ENCODE measurements around the gene RPRD1A. TPM values are rescaled to one million over a fixed set of nuclear protein-coding genes. Genes with fewer than 3 reads are reported as not detected.

Gene RPRD1A
- total and polyA plus RNA-seq, 2 donors from 2014 or later = 25.9 to 42.4 TPM

DNA sequence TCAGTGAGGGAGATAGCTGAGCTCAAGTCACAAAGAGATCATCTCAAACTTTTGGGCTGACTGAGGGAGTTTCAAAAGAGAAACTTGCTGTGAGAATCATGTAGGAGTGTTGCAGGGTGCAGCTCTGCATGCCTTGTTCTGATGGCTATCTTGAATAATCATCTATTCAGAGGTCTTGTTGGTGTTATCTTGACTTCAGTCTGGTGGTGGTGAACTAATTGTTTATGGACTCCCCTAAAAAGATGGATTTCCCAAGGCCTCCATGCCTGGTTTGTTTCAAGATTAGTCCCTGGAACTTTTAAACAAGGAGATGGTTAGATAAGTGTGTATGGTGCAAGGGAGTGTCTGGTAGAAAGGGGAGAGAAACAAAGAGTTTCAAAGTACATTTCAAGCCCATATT, 32.0 kb upstream of the RPRD1A start:
- intact Hi-C loops (cut with DNase I) = loop anchor here (10.0 kb wide), 1 partner anchor 185 kb away; no protein-coding TSS in a partner anchor
- FAIRE-seq (no peak), DNase-seq (no peak)
- Histone ChIP-seq H3K27me3 (ENCODE audit: control insufficient read depth, insufficient read depth, low read length) (no peaks in the 10 kb centered on the region), H3K27ac (ENCODE audit: low read depth in 2 of 2, low read length in 2 of 2) (no peak overlapping the region), H3K4me1 (ENCODE audit: control insufficient read depth in 2 of 3, insufficient read depth in 2 of 3, low read depth in 1 of 3, low read length in 3 of 3) (no peaks in the 10 kb centered on the region), H3K9me3 (ENCODE audit: control insufficient read depth in 2 of 3, insufficient read depth in 1 of 3, low read length in 3 of 3) (peaks cover 0 to 12% (median 3%) of the 10 kb centered on the region in 3 donors), H3K36me3 (ENCODE audit: control insufficient read depth in 2 of 3, insufficient read depth in 3 of 3, low read length in 3 of 3) (no peaks in the 10 kb centered on the region), H3K4me3 (ENCODE audit: low read length in 3 of 3) (no peak overlapping the region), H3K9ac (ENCODE audit: low read length in 3 of 3) (no peak overlapping the region)
- TF ChIP-seq, protein P1, sequence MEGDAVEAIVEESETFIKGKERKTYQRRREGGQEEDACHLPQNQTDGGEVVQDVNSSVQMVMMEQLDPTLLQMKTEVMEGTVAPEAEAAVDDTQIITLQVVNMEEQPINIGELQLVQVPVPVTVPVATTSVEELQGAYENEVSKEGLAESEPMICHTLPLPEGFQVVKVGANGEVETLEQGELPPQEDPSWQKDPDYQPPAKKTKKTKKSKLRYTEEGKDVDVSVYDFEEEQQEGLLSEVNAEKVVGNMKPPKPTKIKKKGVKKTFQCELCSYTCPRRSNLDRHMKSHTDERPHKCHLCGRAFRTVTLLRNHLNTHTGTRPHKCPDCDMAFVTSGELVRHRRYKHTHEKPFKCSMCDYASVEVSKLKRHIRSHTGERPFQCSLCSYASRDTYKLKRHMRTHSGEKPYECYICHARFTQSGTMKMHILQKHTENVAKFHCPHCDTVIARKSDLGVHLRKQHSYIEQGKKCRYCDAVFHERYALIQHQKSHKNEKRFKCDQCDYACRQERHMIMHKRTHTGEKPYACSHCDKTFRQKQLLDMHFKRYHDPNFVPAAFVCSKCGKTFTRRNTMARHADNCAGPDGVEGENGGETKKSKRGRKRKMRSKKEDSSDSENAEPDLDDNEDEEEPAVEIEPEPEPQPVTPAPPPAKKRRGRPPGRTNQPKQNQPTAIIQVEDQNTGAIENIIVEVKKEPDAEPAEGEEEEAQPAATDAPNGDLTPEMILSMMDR (IDR thresholded peaks at IDR 0.05; ENCODE audit: borderline replicate concordance, extremely low read depth, insufficient read depth) = no peak

GRCh38 chr18:36096955-36097354, 29.6 kb upstream of the RPRD1A start:
- Histone ChIP-seq H3K9me3 (ENCODE audit: control insufficient read depth in 2 of 3, insufficient read depth in 1 of 3, low read length in 3 of 3) (peaks cover 0 to 5% (median 1%) of the 10 kb centered on the region in 3 donors), H3K4me1 (ENCODE audit: control insufficient read depth in 2 of 3, insufficient read depth in 2 of 3, low read depth in 1 of 3, low read length in 3 of 3) (no peaks in the 10 kb centered on the region), H3K4me3 (ENCODE audit: low read length in 3 of 3) (no peak overlapping the region), H3K36me3 (ENCODE audit: control insufficient read depth in 2 of 3, insufficient read depth in 3 of 3, low read length in 3 of 3) (no peaks in the 10 kb centered on the region), H3K27me3 (ENCODE audit: control insufficient read depth, insufficient read depth, low read length) (no peaks in the 10 kb centered on the region), H3K27ac (ENCODE audit: low read depth in 2 of 2, low read length in 2 of 2) (no peak overlapping the region), H3K9ac (ENCODE audit: low read length in 3 of 3) (no peak overlapping the region)
- intact Hi-C loops (cut with DNase I) = loop anchor here (10.0 kb wide), 1 partner anchor 188 kb away; no protein-coding TSS in a partner anchor
- DNase-seq = no peak
- TF ChIP-seq, protein P1 (IDR thresholded peaks at IDR 0.05; ENCODE audit: borderline replicate concordance, extremely low read depth, insufficient read depth) = no peak
- no peak for FAIRE-seq

DNA sequence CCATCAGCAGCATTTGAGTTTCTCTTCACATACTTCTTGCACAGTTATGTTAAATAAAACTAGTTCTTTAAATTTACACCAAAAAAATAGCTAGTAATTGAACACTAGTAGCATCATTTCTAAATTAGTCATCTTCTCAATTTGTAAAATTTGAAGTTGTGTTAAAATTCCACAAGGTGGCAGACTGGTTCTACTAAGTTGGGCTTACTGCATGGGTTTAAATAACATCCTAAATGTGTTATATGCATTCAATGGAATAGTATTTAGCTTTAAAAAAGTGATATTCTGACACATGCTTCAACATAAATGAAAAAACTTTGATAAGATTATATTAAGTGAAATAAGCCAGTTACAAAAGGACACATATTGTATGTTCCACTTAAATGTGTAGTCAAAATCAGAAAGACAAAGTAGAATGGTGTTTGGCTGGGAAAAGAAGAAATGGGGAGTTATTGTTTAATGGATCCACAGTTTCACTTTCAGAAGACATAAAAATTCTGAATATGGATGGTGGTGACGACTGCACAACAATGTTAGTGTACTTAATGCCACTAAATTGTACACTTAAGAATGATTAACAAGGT, 28.7 kb upstream of the RPRD1A start:
- Histone ChIP-seq H3K4me3 (ENCODE audit: low read length in 3 of 3) (no peak overlapping the region), H3K9ac (ENCODE audit: low read length in 3 of 3) (no peak overlapping the region), H3K27ac (ENCODE audit: low read depth in 2 of 2, low read length in 2 of 2) (no peak overlapping the region), H3K36me3 (ENCODE audit: control insufficient read depth in 2 of 3, insufficient read depth in 3 of 3, low read length in 3 of 3) (no peaks in the 10 kb centered on the region), H3K27me3 (ENCODE audit: control insufficient read depth, insufficient read depth, low read length) (no peaks in the 10 kb centered on the region), H3K4me1 (ENCODE audit: control insufficient read depth in 2 of 3, insufficient read depth in 2 of 3, low read depth in 1 of 3, low read length in 3 of 3) (no peaks in the 10 kb centered on the region), H3K9me3 (ENCODE audit: control insufficient read depth in 2 of 3, insufficient read depth in 1 of 3, low read length in 3 of 3) (no peaks in the 10 kb centered on the region)
- intact Hi-C loops (cut with DNase I) = loop anchor here (10.0 kb wide), 1 partner anchor 189 kb away; no protein-coding TSS in a partner anchor
- TF ChIP-seq, protein P1 (IDR thresholded peaks at IDR 0.05; ENCODE audit: borderline replicate concordance, extremely low read depth, insufficient read depth) = peak; percentile 59
- peak; percentile 98 for FAIRE-seq
- DNase-seq = peak in 2 of 5 donors; percentile 42 to 54
